NCI-H2107 treated with DMSO at 0.1 percent for 48 hours (cell line): ENCODE measurements around the gene COL27A1.
A peak's percentile ranks its signal among the peaks of the same experiment; 100 is the strongest.

Source experiments
- DNase-seq: peaks from one replicate; lab custom pipeline; 2025; ENCODE audit not compliant: unreplicated experiment; lab: John Stamatoyannopoulos, UW

The COL27A1 gene

GRCh38 chr9:114281473-114282103 is 126.3 kb downstream of the COL27A1 start:
- DNase-seq = no peak

GRCh38 chr9:114282104-114282485 is 126.8 kb downstream of the COL27A1 start:
- DNase-seq = no peak

- DNase-seq = no peak
These were observed 127.2 kb downstream of the COL27A1 start for GRCh38 chr9:114282507-114282906.

DNA sequence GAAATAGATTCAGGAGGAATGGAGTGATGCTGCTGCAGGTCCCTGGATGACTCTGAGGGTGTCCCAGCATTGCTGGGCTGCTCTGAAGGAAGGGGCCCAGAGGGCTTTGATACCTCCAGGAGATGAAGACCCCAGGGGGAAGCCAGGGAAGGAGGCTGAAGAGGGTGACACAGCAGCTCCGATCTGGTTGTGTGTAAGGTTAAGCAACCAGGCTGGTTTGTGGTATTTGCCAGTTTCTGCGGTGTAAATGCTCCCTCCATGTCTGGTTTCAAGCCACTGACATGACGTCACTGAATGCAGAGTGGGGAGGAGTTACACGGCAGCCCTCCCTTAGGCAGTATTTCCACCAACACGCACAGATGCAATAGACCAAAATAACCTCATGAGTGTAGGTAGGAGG is 127.6 kb downstream of the COL27A1 start:
- DNase-seq = no peak

DNA sequence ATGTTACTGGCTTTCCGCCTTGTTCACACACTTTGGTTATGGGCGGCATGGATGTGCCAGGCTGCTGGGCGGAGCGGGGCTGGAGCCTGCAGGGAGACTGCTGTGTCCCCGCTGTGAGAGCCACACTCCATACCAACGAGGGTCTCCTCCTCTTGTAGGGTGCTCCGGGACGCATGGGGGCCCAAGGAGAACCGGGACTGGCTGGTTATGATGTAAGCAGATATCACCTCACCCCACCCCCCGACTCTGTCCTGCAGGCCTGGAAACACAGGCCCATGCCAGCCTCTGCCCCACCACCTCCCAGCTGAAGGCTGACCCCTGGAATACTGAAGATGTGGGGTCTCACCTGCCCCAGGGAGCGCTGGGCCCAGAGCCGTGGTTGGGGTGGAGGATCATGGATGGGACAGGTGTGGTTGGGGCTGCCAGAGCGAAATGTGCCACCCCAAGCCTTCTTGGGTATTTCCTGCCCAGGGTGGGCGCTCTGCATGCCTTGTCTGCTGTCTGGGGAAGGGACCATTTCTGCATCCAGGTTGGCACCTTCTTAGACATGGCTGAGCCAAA is 128.3 kb downstream of the COL27A1 start:
- DNase-seq = no peak

DNA sequence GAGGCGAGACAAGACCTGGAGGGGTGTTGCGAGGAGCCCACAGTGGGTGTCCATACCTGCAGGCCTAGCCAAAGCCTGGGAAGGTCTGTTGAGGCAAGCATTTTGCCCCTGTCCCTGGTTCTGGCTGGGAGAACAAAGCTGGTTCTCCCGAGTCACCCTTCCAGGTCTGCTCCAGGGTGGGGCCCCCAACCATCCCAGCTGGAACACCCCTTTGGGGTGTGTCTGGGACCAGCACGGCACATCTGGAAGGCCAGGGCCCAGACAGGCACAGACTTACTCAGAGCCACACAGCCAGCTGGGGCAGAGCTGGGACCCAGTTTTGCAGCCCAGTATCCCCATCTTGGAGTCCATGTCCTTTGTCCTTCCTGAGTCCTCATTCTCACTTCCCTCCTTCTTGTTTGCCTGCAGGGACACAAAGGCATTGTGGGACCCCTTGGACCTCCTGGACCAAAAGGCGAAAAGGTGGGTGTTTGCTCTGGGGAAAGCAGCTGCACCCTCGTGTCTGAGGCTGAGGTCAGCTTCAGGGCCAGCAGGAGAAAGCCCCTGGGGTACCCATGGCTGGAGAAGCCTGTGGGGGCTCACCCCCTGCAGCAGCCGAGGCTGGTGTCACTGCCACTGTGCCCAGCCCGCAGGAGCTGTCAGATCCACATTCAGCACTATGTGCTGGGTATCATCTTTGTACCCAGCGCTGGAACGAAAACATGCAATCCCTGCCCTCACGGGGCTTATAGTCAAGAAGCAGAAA is 129.2 kb downstream of the COL27A1 start:
- no peak for DNase-seq

- no peak for DNase-seq
These were observed 130.0 kb downstream of the COL27A1 start for GRCh38 chr9:114285166-114285867.

DNA sequence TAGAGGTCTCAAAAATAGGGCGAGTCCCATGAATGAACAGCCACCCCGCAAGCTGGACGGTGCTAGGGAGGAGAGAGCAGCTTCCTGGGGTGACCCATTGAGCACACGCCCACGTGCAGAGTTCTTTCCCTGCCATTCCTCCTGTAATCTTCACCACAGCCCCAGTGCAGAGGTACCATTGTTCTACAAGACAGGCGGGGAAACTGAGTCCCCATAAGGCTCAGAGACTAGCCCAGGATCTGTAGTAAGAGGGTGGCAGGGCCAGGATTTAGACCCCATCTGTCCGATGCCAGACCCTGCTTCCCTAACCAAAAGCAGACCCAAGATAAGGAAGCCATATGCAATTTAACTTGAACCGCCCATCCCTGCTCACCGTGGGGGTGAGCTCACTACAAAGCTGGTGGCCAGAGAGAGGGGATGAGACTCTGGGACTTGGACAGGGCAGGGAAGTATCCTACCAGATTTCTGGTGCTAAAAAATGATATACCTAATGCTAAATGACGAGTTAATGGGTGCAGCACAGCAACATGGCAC is 130.9 kb downstream of the COL27A1 start:
- no peak for DNase-seq

GRCh38 chr9:114287001-114287762 is 131.8 kb downstream of the COL27A1 start:
- DNase-seq = no peak

DNA sequence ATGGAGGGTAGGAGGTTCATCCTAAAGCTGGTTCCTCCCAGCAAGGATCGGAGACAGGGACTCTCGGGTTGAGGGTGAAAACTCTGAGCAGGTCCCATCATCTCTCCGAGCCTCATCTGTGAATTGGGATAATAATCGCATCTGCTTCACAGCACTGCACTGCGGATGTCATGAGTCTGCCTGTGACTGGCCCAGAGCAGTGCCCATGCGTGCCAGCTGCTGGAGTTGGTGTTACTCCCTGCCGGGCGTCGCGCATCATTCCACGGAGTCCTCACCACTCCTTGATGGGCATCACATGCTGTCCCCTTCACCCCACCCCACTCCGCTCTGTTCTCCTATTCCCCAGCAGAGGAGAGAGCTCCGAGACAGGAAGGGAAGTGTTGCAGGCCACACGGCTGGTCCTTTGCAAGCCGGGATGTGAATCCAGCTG is 132.4 kb downstream of the COL27A1 start:
- DNase-seq = no peak

- DNase-seq = no peak
These were observed 133.1 kb downstream of the COL27A1 start for GRCh38 chr9:114288193-114289091.

DNA sequence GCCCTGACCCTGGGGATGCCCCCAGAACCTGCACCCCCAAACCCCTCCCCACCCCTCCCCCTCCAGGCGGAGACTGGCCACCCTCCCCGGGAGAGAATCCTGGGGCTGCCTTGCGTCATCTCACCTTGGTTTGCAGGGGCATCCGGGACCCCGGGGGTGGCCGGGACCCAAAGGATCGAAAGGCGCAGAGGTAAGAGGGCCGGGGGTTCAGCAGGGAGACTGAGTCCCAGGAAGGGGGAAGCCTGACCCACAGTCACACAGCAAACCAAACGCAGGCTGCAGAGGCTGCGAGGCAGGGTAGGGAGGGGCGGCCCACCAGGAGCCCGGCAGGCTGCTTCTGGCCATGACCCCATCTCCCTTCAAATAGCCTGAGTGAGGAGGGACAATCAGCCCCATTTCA is 133.8 kb downstream of the COL27A1 start:
- DNase-seq = no peak

GRCh38 chr9:114289571-114290481 is 134.5 kb downstream of the COL27A1 start:
- DNase-seq = no peak

- DNase-seq = no peak
These were observed 135.2 kb downstream of the COL27A1 start for GRCh38 chr9:114290561-114290986.

GRCh38 chr9:114291064-114291474 is 135.7 kb downstream of the COL27A1 start:
- DNase-seq = peak; percentile 1

GRCh38 chr9:114291886-114292590 is 136.7 kb downstream of the COL27A1 start:
- DNase-seq = no peak

GRCh38 chr9:114294664-114295063 is 139.3 kb downstream of the COL27A1 start:
- no peak for DNase-seq

DNA sequence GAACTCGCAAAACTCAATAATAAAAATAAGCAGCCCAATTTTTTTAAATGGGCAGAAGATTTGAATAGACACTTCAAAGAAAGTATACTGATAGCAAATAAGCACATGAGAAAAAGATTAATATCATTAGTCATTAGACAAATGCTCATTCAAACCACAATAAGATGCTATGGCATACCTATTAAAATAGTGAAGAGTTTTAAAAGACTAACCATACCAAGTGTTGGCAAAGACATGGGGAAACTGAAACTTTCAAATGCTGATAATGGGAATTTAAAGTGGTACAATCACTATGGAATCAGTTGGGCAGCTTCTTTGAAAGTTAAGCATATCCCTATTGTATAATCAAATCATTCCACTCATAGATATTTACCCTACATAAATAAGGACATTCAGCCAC is 141.0 kb downstream of the COL27A1 start:
- no peak for DNase-seq
